Mucosa of gallbladder (tissue), 1 donor: ENCODE results near the gene HCFC2. TPM values are rescaled to one million over a fixed set of nuclear protein-coding genes. Genes with fewer than 3 reads are reported as not detected.

Source experiments
- DNase-seq: peaks from one replicate; pipeline ENCODE4 v3.0.0-alpha.2; 2020; ENCODE audit warnings: low spot score
- total RNA-seq: library from RNA; stranded (reverse); gene quantifications from one replicate; pipeline ENCODE4 v1.2.1, GENCODE V29; 2021
- donor health status: DM: no; HTN: no; CAD: no.

HCFC2 gene
- total RNA-seq, 1 donor from 2014 or later: 17.0 TPM

DNA sequence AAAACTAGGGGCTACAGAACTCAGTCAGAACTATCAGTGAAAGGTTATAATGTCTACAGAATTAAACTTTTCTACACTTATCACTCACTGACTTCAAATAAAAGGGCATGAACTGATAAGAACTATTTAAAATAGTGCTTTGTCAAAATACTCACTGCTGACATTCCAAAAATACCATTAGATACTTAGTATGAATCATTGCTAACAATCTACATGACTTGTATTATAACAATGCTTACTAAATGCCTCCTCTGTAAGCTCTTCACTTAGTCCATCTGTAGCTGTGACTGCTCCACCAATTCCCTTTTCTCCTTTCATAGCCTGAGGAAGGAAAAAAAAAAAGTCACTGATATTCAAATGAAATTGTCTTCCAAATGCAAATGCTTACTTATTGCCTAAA is 56.7 kb downstream of the HCFC2 start:
- no peak for DNase-seq

DNA sequence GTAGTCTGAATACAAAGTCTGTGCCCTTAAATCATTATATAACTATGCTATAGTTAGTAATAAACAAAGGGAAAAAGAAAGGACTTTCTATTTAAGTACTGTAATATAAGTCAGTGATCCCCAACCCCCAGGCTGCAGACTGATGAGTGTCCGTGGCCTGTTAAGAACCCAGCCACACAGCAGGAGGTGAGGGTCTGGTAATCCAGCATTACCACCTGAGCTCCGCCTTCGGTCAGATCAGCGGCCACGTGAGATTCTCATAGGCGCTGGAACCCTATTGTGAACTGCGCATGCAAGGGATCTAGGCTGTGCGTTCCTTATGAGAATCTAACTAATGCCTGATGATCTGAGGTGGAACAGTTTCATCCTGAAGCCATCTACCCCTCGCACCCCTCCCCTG is 58.0 kb downstream of the HCFC2 start:
- no peak for DNase-seq

DNA sequence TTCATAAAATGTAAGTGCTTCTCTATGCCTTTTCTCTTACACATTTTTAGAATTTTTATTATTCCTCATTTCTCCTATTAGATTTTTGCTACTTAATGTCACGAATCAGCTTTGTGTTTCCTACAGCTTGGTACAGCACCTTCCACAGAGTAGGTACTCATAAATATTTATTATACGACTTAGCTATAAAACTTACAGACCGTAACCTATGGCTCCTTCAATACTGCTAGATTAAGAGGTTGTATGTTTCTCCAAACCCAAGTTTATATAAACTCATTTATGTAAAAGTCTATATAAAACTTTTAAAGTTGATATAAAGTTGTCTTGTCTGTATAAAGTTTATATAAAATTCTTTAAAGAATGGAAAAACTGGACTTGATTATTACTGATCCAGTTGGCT is 62.2 kb downstream of the HCFC2 start:
- no peak for DNase-seq

DNA sequence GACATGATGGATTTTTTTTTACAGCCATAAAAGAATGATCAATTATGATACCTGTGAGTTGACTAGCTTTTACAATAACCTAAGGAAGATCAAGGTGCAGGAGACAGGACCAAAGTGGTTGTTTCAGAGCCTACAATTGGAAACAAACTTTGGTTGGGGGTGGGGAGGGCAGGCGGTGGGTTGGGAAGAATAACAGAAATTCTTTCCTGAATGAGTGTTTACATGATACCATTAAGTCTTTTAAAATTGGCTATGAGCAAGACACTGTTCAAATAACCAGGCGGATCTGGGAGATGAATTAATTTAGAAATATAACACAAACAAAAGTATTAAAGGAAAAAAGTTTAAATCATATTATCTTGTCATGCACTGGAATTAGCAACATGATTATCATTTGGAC is 66.4 kb downstream of the HCFC2 start:
- no peak for DNase-seq

DNA sequence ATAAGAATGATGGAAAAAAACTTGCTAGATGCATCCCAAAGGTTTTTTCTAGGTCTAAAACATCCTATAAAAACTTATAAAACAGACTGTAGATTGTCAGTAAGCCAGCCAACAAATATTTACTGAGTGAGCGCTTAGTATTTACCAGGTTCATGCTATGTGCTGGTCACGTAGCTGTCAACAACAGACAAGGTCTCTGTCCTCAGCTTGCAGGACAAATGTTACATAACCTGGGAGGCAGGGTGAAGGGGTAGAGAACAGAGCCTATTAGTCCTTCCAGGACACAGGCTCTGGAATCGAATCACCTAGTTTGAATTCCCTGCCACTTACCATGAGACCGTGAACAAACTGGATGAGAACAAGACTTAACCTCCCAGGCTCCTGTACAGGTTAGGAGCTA is 67.3 kb downstream of the HCFC2 start:
- no peak for DNase-seq

DNA sequence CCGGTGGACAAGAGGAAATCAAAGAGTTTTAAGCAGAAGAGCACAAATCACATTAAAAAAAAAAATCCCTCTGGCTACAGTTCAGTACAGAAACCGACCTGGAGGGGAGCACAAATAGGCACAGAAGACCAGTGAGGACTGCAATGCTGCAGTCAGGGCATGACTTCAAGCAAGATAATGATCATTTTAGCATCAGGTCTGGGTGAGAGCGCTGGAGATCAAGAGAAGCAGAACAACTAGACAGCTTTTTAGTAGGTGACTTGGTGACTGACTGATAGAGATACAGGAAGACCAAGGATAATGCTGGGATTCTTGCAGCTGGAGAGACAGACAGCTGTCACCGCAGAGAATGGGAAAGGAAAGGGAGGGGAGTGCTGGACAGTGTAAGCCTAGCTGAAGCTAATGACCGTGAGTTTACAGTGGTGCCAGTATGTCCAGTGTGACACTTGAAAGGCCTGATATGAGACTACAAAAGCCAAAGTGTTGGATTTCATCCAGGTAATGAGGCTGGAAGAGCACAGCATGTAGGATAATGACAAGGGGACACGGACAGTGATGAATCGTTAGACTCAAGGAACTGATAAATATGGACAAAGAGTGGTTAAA is 68.1 kb downstream of the HCFC2 start:
- no peak for DNase-seq

DNA sequence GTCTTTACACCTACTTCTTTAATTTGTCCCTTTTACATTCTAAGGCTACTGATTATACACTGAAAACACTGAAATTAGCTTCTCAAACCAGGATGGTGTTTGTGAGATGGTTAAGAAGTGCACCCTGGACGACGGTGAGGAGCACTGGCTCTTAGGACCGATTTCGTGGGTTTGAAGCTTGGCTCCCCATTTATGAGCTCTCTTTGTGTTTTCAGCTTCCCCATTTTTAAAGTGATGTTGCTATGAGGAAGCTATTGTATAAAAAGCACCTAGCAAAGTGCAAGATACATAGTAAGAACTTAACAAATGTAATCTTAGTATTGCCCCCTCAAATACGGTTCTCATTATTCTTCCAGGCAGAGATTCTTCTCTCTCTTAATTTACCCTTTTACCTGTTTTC is 69.0 kb downstream of the HCFC2 start:
- no peak for DNase-seq

DNA sequence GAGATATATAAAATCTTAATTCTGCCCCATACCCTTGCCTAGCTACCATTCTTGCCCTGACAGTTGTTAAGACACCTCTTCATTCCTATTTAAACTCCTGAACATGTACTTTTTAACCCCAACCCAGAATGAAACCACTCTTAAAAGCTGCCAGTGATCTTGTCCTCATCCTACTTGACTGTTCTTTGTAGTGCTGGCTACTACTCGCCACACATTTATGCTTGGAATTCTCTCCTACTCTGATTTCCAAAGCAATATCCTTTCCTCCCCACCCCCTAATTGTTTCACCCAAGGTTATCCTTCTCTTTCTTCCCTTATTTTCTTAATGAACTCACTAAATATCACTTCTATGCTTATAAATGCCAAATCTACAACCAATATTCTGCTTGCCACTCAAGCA is 69.5 kb downstream of the HCFC2 start:
- no peak for DNase-seq

DNA sequence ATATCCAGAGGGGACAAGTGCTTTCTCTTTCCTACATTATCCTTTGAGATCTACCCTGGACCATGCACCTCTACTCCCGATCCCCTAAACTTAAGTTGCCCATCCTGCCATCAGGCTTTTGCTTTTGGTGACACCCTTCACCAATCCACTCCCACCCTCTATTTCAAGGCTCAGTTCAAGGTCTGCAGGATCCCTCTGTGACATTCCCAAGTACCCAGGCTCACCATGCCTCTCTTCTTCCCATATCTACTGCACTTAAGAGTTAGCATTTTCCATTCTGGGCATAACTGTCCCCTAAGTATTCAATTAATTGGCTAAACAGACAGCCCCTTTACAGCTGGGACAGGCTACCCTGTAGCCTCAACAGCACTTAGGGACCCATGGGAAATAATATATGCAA is 70.6 kb downstream of the HCFC2 start:
- no peak for DNase-seq

DNA sequence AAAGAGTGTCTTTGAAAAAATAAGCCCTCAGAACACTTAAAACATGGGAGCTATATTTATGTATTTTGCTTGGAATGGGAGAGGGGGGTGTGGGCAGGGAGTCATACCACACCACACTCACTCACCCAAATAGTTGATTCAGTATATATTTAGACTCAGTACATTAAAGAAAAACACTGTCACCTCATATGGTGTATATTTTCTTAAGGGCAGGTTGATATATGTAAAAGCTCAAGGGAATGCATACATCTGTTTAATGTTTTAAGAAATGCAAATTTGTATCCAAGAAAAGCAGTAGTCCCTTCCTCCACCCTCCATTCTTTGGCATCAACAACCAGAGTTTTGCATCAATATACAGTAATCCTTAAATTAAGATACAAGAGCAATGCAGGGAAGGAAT is 72.2 kb downstream of the HCFC2 start:
- no peak for DNase-seq

DNA sequence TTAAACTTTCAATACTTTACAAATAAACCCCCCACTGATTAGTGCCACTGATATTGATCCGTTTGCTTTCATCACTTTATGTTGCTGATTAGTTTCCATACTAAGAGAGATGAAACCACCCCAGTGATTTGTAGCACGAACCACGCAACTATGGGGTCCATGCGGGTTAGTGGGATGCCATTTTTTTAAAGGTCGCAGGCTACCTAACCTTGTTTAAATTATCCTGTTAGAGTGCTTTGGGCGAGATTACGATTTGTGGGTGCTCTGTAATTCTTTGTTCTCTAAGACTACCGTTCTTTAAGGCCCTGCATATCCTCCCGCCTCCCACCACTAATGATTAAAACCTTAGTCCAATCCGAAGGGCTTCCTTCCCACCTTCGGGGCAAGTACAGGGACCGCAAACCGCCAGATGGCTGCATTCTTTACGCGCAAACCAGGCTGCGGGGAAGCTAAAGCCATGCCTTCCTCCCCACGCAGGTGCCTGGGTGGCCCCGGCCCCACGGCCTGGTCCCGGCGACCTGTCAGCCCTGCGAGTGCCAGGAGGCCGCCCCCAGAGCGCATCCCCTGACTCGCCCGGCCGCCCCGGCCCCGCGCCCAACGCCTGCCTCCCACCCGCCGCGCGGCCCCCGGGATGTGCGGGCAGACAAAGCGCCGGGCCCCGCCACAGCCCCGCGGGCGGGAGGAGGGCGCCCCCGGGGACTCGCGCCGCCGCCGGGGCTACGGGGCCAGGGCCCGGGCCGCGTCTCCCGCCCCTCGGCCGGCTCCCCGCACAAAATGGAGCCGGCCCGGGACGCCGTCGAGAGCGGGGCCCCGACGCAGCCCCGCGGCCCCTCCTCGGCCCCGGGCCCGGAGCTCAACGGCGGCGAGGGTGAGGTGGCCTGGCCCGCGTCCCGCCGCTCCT is 72.9 kb downstream of the HCFC2 start:
- DNase-seq: peak; percentile 11

DNA sequence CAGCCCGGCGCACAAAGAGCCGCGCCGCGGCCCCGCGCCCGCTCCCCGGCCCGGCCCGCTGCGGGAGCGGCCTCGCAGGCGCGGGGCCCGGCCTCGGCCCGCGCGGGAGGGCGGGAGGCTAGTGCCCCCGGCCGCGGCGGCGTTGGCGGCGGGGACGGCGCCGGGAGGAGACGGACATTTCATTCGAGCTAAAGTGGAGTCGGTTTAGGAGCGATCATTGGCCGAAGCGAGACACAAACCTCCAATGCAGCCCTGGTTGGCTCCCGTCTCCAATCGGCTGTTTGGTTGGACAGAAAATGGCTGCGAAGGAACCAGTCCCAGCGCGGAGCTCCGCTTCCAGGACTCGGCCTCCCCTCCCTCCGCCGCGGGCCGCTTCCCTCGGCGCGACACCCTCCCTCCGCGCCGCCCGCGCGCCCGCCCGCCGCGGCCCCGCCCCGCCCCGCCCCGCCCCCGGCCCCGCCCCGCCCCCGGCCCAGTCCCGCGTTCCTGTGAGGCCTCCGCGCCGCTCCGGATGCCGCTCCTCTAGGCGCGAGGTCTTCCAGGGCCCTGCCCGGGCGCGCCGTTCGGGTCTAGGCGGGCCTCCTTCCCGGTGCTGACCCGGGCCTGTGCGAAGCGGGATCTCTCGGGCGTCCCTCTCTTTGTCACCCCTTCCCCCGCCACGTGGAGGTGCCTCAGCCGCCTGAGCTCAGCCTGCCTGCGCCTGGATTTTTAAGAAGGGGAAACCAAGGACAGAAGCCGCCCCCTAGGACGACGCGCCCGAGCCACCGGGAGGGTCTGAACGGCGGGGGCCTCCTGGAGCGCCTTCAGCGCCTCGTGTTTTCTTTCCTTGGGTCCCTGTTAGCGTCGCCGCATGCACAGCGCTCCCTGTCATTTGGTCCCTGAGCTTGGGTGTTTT is 73.8 kb downstream of the HCFC2 start, which contains the start of gene NFYB:
NFYB (minus strand) TSS at position 309 of the 895 bp plus-strand sequence. CDS start 2,757 bp downstream, outside the sequence.
- peak; percentile 96 for DNase-seq

DNA sequence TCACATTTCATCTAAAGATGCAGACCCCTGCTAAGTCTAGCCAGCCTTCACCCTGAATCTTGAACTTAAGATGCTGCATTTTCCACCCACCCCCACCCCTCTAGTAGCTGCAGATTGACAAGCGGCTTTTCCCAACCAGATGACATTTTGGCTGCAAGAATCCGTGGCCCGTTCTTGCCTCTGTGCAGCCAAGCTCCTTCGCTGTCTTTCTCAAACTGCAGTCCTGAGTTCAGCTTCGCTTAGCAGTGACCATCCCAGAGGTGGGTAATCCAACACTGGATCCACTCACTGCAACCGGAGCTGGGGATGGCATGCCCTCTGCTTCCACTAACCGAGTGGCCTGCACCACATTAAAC is 74.4 kb downstream of the HCFC2 start:
- DNase-seq: no peak

DNA sequence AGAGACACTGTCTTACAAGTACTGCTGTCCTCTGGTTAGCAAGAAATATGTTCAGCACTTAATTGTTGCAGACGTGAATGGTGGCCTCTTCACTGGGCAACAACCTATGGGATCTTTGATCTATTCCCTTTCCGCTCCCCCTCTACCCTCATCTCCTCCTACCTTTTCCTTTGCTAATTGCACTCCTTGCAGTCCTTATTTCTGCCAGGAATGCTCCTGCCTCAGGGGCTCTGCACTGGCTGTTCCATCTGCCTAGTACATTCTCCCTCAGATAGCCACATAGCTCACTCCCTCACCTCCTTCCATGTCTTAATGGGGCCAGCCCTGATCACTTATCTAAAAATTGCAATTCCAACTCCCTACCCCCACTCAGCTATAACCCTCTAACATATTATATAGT is 78.2 kb downstream of the HCFC2 start:
- no peak for DNase-seq

DNA sequence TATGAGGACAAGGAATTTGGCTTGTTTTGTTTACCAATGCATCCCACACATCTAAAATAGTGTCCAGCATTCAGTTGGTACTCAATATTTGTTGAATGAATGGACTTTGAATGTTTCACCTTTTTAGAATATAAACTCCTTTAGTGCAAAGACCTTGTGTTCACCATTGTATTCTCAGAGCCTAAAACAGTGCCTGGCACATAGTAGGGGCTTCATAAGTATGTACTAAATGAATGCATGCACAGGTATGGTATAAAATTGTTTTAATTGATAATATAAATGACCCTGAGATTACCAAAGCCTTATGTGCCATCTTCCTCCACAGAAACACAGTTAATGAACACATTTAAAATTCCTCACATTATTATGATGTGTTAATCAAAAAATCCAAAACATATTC is 78.7 kb downstream of the HCFC2 start:
- no peak for DNase-seq

DNA sequence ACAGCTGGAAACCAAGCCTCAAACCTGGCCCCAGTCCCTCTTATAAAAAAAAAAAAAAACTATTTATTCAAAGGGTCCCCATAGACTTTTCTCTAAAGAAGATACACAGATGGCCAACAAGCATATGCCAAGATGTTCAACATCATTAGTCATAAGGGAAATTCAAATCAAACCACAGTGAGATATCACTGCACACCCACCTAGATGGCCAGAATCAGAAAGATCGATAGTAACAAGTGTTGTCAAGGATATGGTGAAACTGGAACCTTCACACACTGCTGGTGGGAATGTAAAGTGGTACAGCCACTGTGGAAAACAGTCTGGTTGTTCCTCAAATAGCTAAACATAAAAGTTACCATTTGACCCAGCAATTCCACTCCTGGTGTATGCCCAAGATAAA is 79.6 kb downstream of the HCFC2 start:
- DNase-seq: no peak

DNA sequence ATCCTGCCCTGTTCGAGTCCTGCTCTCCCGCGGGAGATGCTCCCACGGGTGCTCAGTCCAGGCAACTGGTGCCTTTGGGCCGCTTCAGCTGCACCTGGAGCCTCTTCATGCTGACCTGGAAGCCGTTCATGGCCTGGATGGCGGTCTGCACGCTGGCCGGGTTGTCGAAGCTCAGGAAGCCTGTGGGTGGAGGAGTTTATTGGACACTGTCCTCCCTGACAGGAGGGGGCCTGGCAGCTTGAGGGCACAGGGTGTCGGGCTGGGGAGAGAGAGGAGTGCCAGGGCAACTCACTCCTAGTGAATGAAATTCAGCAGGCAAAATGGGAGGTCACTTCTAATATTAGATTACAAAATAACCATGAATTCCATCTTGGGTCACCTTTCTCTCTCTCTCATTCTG is 83.0 kb downstream of the HCFC2 start:
- DNase-seq: no peak

DNA sequence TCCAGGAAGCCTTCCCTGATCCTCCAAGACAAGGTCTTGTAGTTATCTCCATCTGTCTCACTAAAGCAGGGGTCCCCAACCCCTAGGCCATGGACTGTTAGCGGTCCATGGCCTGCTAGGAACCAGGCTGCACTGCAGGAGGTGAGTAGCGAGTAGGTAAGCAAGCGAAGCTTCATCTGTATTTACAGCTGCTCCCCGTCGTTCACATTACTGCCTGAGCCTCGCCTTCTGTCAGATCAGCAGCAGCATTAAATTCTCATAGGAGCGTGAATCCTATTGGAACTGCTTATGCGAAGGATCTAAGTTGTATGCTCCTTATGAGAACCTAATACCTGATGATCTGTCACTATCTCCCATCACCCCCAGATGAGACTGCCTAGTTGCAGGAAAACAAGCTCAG is 86.1 kb downstream of the HCFC2 start:
- no peak for DNase-seq

DNA sequence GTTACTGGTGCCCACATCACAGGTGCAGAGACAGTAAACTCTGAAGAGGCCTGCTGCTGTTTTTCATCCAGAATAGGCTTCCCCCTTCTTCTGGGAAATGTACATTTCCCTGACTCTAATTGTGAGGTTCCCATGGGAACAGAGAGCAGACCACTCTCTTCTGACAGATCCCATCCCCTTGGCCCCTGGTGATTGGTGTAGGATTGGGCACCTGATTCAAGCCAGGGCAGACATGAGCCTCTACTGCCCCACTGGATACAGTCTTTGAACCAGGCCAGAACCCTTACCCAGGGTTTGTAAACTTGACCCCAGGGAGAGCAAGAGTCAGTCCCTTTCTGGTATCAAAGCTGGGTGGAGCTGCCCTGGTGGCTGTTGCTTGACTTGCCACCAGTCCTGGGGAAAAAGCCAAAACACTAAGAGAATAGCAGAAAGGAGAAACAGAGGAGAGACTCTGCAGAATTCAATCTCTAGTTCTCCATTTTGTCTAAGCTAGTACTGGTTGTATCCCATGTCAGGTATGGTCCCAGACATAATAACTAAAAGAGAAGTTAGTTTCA is 88.4 kb downstream of the HCFC2 start:
- no peak for DNase-seq

DNA sequence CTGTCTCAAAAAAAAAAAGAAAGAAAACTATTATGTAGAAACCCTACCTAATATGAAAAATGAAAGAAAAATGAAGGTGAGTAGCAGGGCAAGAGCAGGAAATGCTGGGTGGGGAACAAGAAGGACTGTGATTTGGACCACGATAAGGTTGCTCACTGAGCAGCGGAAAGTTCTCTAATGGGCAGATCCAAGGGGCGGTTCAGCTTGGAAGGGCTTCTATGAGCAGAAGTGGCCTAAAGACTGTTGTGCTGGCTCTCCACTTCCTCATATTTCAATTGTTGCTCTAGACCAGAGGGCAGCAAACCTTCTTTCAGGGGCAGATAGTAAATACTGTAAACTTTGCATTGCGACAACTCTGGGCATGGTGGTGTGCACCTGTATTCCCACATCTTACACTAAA is 90.0 kb downstream of the HCFC2 start:
- DNase-seq: no peak

DNA sequence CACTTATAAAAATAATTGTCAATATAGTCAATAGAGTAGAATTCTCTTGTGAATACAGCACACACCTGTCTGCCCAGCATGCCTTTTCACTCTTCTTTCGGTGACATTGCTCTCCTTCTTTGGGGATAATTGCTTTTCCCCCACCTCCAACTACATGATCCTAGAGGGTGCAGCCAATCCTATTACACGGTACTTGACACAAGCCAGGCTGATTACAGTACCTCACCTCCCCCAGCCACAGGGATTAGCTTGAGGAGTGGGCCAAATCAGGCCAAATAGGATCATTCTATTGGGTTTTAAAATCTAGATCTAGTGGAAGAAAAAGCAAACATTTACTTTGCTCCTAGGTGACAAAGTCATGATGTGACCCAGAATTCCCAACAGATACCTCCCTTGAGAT is 90.5 kb downstream of the HCFC2 start:
- DNase-seq: no peak
